GM19238 (cell line): Measurements from ENCODE around the gene TOPAZ1.
A peak's percentile ranks its signal among the peaks of the same experiment; 100 is the strongest.

Experiments
- DNase-seq: peaks from one replicate; pipeline ENCODE4 v3.0.0; 2011; ENCODE audit warnings: low spot score; ENCODE audit not compliant: insufficient read length

The TOPAZ1 gene

GRCh38 chr3:44241706-44242105 lies at the start of gene TOPAZ1:
TOPAZ1 (plus strand) TSS chr3:44241886; CDS start chr3:44242054, 168 bp downstream.
- no peak for DNase-seq

DNA sequence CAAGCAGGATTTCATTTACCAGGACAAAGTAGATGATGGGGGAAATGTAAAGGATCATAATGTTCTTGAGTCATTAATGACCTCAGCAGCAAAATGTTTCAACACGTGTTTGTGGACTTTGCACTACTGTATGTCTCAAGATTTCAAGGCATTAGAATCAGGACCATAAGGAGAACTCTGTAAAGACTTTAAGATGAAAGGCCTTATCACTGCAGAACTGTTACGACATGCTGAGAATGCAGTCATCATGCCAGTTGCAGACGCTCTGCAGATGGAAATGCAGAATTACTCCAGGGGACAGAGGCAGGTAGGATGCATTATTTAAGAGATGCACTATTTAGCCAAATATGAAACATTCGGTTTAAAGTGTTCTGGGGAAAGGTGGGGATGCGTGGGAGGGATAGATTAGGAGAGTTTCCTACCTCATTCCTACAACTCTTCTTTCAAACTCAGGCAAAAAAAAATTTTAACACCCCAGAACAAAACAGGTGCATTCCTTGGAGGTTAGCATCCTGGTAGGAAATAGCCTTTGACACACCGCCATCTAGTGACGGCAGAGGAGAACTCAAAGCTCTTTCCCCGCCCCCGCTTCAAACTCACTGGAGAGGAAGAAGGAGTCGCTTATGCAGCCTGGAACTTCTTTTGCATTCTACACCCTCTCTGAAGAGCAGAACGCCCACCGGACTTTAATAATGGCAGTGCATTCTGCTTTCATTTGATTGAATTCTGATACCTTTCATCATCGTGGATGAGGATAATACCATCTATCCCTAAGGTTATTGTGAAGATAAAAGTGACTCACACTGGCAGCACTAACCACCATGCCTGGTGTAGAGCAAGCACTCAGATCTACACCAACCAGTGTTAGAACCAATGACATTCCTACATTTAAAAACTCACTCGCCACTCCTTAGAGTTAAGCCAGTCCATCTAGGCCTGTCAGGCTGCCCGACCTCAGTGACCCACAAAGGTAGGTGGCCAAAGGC lies 43.1 kb upstream of the TOPAZ1 start:
- DNase-seq: peak; percentile 40

DNA sequence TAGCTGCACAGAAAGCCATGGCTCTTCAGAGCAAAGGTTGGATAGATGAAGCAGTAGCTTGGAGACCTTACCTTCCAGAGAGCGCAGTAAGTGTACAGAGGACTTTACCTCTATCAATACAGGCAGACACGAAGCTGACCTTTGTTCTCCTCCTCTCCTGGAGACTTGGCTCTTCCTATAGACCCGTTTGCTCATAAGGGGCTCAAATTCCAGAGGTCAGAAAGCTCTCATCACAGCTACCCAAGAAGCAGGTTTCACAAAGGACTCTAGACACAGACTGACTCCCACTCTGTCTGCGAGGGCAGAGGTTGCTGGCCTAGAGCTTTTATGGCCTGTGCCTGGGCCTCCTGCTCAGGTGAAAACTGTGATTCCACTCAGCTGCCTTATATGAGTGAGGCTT lies 35.4 kb upstream of the TOPAZ1 start:
- no peak for DNase-seq

DNA sequence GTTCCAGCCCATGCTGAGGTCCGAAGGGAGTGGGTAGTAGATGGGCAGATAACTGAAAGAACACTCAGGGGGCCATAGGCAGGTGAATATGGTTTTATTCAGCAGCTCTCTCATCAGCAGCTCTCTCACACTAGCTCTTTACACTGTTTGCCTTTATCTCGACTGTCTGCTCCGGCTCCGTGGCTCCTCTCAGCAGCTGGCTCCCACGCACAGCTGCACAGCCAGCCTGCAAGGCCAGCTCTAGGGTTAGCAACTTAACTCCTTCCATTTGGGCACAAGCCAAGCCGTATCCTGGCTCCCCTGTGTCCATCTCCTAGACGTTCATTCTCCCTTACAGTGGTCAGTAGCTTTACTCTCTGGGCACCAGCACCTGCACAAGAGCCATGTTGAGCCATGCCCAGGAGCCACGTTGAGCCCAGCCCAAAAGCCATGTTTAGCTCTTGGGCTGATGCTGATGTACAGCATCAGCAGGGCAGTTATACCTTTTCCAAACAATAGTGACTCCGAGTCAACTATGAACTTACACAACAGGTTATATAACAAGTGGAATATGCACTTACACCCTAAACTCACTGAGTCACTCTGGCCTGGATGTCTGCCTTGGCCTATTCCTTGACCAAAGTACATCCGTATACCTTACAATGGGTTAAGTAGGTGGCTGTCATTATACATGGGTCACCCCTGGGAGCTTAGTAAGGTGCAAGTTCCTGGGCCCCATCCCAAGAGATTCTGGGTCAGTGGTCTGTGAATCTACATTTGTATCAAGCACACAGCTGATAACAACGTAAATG lies 34.6 kb upstream of the TOPAZ1 start:
- no peak for DNase-seq

DNA sequence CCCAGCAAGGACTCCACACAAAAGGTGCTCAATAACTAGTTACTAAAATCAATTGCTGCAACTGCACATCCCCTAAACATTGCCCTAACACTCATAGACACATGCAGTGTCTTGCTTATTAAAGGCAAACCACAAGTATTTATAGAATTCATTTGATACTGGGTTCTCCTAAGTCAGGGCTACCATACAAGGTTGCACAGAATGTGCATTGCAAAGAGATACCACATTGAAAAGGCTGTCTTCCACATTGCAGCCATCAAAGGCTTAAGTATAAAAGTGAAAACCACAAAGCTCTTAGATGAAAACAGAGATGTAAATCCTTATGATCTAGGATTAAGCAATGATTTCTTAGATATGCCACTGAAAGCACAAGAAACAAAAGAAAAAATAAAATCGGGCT lies 33.6 kb upstream of the TOPAZ1 start:
- no peak for DNase-seq

DNA sequence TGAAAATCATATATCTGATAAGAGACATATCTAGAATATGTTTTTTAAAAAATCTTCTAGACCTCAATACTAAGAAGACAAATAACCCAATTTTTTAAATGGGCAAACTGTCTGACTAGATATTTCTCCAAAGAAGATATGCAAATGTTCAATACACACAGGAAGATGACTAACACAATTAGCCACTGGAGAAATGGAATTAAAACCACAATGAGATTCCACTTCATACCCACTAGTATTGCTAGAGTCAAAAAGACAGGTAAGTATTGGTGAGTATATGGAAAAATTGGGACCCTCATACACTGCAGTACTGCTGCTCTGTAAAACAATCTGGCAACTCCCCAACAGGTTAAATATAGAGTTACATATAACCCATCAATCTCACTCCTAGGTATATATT lies 33.1 kb upstream of the TOPAZ1 start:
- no peak for DNase-seq

DNA sequence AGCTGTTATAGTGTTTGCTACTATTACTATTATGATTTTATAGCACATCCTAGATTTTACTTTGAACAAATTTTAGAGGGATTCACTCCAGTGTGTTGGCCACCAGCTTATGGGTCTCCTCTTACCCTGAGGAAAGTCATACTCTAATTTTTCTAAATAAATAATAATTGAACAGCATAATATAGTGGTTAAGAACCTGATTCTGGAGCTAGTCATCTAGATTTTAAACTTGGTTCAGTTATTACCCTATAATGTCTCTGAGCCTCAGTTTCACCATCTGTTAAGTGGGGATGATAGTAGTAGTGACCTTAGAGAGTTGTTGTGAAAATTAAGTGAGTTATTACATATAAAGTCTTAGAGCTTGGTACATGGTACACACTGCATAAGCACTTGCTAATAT lies 30.7 kb upstream of the TOPAZ1 start:
- DNase-seq: no peak

DNA sequence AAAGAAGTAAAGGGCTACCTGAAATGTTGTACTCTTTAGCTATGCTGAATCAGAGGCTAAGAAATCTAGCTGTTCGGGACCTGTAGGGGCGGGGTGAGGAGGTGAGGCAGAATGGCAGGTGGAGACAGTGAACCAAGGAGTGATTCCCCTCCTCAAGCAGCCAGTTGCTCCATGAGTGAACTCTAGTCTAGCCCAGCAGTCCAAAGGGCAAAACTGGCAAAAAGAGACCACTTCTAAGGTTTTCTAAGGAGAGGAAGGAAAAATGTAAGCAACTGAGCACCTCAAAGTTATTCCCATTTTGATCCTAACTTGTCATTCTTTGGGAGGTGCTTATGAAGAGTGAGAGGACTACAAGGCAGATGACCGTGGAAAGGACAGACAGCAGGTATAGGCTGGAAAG lies 19.3 kb upstream of the TOPAZ1 start:
- DNase-seq: no peak

DNA sequence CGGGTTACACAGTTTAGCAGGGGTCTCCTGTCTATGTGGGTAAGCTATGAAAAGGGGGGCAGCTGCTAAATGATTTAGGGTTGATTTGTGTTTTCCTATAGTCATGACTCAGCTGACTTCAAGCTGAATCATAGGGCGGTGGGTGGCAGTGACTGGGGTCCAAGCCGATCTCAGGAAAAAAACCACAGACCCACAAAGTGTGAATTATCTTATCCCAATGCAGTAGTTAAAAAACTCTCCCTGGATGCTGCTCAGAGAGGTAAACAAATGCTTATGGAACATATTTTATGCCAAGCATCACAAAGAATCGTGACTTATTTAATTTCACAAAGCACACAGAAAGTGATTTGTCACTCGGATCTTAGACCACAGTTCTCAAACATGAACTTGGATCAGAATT lies 18.4 kb upstream of the TOPAZ1 start:
- no peak for DNase-seq

DNA sequence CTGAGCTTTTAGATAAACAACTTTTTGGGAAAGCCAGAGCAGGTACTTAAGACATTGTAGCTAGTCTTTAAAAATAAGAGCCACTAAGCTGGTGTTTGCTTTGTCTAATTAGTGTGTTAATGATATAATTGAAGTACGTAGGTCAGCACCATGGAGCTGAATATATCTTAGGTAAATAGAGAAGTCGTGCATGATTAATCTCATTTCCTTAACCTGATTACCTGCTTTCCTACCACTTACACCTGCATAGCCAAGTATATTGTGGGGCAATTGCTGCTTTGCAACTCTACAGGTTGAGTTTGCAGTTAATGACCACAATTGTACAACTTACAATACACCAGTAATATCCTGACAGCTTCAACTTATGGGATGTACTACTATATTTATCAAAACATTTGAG lies 17.6 kb upstream of the TOPAZ1 start:
- DNase-seq: no peak

- no peak for DNase-seq
These were observed 15.1 kb upstream of the TOPAZ1 start for GRCh38 chr3:44226573-44226972.

- DNase-seq: no peak
These were observed 14.1 kb upstream of the TOPAZ1 start for GRCh38 chr3:44227632-44228031.

DNA sequence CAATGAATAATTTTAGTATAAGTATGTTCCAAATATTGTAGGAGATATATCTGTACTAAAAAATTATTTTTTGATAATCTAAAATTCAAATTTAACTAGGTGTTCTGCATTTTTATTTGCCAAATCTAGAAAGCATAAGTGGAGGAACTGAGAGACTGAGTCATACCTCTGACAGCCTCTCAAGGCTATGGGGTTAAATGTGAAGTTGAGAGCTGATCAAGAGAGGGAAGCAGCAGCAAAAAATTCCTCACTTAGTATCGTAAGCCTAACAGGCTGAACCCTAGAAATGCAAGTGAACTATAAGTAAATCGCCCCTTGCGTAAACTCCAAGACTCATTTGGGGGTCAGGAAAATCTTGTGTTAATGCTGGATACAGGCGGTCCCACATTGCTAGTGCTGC lies 12.8 kb upstream of the TOPAZ1 start:
- no peak for DNase-seq

DNA sequence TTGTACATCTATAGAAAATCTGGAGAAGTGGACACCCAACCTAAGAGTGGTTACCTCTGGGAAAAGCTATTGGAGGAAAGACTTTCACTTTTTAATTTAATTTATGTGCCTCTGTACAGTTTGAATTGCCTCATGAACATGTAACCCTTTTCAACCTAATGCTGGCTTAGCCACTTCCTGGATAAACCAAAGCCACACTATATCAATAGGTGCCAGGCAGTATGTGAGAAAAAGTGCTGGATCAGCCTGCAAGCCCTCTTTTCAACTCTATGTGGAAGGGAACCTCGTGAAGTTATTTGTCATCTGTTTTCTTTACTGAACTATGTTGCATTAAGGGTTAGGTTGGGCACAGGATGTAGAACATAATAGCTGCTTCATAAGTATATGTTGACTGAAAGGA lies 9.3 kb upstream of the TOPAZ1 start:
- DNase-seq: no peak

- DNase-seq: no peak
These were observed 6.9 kb upstream of the TOPAZ1 start for GRCh38 chr3:44234648-44235268.

DNA sequence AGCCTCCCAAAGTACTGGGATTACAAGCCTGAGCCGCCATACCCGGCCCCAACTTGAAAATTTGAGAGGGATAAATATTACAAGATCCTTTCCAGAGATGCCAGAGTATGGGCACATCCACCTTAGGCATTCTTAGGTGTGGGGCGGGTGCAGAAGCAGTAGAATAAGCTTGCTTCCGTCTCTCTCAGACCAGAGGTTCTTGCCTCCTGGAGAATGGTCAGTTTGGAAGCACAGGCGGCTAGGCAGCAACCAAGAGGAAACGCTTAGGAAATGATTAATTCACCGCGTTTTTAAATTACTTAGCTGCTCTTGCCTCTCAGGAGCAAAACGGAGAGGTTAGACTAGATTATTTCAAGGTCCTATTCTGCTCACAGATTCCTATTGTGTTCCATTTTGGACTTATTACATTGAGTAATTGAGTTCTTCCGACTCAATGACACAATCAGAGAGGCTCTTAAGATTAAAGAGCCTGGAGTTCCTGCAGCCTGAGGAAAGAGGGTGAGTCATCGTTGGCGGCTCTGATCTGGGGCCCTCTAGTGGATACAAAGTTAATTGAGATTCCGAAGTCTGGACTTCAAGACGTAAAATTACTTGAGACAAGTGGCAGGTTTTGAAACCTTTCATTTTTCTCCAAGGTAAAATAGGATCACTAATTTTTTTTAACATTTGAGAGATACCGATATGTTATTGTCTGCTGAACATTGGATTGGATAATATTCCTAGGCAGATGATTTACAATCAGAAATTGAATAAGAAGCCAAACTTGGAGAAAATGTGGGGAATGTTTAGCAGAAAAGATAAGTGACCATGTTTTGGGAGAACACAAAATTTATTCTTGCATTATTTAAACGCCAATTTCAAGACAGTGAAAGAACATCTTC lies 5.8 kb upstream of the TOPAZ1 start:
- peak; percentile 41 for DNase-seq

- DNase-seq: no peak
These were observed 5.2 kb upstream of the TOPAZ1 start for GRCh38 chr3:44236485-44236908.

GRCh38 chr3:44237161-44237560 lies 4.5 kb upstream of the TOPAZ1 start:
- no peak for DNase-seq

DNA sequence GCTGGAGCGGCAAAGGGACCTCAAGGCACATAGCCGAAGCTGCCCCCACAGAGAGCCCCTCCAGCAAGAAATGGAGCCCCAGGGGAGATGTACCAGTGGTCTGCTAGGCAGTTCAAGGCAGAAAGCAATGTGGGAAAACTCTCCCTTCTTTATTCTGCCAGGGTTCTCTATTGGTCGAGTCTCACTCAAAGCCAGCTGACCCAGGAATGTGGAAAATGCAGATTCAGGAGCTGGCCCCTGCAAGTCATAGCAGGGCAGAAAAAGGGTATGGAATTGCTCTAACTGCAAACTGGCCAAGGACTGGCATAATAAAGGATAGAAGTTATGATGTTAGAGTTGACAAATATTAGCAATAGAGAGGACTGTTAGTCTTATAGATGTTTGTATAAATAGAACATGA lies 4.0 kb upstream of the TOPAZ1 start:
- no peak for DNase-seq

DNA sequence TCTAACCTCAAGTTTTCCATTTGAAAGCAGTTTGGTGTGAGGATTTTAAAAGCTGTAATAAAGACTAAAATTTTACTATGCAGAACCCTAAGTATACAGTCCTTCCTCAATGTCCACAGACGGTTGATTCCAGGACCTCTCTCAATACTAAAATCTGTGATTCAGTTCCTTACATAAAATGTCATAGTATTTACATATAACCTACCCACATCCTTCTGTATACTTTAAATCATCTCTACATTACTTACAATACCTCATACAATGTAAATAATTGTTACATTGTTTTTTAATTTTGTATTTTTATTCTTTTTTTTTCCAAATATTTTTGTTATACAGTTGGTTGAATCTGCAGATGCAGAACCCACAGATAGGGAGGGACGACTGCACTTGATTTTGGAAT lies 2.8 kb upstream of the TOPAZ1 start:
- no peak for DNase-seq

DNA sequence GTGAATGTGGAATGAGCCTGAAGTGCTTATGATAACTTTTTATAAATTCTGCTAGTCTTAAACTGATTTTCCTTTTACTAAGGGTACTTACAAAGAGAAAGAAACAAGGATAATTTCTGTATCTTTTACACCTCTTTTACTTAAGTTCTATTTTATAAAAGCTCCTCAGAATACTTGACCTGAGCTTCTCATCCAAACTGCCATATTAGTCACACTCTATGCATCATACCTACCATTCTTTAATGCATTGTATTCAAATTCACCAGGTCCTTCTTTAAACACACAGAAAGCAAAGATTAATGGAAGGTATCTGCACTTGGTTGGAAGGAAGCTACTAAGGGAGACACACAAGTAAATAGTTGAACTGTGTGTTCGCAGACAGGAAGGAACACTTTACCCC lies 1.6 kb upstream of the TOPAZ1 start:
- no peak for DNase-seq
